ENCODE results near the gene STK24. TPM values are rescaled to one million over a fixed set of nuclear protein-coding genes. Genes with fewer than 3 reads are reported as not detected.
A peak's percentile ranks its signal among the peaks of the same experiment; 100 is the strongest.
"Not testable (repeated sequence)": the region's sequence is repeated elsewhere in the genome, so short reads cannot be mapped to it uniquely, and the experiment has no call there.

STK24 gene
- total RNA-seq, 1 experiment from 2014 or later = 121 TPM

DNA sequence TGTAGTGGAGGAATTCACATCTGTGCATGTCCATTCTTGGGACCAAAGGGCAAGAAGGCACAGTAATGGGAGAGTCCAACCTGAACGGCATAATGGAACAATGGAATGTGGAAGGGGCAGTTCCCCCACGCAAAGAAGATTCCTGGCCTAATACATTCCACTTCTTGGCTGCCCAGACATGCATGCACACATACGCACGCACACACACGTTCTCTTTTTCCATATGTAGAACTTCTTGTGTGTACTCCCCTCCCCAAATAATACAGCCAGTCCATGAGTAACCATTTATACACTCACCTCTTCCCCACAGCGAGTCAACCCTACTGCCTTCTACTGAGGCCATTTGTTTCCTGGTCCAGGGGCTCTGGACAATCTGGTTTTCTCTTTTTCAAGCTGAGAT, 6.0 kb upstream of the STK24 start:
- DNase-seq (ENCODE audit: low spot score) = no peak

DNA sequence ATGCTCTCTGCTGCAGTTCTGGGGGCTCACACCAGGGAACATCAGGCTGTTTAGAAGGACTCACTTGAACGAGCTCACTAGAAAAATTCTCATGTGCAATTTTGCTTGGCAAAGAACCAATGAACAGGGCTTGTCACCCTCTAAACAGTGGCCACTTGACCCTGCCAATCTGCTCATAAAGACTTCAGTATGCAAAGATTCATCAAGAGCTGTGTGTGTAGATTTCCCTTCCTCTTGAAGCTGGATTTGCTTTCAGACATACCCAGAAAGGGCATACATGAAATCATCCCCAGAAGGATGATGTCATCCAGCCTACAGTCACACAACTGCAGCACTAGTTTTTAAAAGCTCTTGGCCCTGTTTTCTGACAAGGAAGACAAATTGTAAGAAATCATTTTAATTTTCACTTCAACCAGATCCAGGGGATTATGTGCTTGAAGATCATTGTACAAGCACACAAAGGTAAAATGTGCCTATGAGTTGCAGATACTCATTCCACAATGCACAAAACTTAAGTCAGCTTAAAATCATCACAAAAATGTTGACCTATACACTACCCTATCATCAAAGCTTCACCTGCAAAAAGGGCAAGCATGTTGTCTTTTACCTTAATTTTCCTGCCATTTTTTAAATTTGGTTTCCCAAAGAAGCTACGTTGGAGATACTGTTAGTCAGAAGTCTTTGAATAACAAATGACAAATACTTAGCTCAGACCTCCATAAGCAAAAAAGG, 5.2 kb upstream of the STK24 start:
- DNase-seq (ENCODE audit: low spot score) = peak; percentile 38

DNA sequence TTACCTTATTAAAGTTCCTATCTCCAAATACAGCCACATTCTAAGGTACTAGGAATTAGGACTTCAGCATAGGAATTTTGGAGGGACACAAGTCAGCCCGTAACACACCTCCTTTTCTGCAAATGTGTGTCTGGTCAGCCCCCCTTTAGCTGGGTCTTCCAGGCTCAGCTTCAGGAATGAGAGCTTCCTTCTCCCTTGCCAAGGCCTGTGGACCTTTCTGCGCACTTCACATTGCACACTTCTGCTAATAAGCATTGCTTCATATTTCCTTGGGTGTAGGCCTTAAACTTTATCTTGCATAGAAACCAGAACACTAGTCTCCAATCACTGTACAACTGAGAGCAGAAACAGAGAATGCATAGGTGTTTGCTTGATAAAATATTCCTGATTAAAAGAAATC, 4.5 kb upstream of the STK24 start:
- no peak for DNase-seq (ENCODE audit: low spot score)

DNA sequence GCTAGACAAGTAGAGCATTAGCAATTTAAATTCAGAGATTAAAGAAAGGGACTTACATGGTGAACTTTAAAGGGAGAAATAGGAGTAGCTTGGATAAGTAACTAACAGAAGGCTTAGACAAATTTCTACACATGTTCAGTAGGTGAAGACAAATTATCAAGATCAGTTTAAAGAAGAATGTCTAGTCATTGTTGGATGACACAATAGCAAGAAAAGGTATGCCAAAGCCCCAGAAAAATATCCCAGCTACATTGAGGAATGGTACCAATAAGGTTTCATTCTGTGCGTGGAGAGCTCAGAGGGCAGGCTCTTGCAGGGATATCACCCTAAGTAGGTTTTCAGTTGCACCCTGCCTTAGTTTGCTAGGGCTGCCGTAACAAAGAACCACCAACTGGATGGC, 3.5 kb upstream of the STK24 start:
- DNase-seq (ENCODE audit: low spot score) = no peak

DNA sequence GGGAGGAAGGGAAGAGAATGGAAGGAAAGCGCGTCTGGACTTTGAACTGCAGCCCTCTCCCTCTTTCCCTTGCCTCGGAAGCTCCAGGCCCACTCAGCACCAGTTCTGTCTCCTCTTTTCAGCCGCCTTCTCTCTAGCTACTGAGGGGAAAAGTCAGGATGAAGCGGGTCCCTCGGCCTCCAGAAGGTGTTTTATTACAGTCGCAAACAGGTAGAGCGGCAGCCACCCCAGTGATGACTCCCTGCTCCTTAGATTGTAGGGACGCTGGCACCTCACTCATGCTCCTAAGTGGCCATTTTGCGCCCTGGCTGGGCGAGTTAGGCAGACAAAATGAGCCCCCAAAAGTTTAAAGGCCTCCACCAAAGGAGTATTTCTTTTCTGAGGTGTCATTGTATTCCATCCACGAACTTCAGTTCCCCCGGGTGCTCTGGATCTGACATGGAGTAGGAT, 954 bp upstream of the STK24 start:
- DNase-seq (ENCODE audit: low spot score) = no peak

DNA sequence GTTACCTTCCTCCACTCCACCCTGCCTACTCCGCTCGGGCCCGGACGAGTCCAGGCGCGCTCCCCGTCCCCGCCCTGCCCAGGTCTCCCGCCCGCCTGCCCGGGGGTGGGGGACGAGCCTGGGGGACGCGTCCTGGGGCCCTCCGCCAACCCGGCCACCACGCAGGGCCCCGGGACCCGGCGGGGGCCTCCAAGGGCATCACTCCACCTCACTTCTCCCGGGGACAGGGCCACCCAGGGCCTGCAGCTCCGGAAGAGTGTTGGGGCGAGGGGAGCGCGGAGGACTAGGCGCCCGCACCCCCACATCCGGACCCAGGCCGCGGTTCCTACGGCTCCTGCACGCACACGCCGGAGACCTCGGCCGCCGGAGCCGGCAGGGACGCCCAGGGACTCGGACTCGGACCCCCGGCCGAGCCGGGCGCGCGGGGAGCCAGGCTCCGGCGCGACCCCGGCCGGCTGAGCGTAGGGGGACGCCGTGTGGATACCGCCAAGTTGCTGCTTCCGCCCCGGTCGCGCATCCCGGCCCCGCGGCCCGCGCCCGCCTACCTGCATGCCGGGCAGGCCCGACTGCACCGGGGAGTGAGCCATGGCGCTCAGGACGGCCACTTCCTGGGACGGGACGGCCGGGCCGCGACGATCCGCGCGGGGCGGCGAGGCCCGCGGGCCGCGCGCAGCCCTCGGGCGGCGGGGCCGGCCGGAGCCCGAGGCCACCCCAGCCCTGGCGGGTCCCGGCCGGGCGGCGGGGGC, 534 bp downstream of the STK24 start:
- peak; percentile 22 for DNase-seq (ENCODE audit: low spot score)

DNA sequence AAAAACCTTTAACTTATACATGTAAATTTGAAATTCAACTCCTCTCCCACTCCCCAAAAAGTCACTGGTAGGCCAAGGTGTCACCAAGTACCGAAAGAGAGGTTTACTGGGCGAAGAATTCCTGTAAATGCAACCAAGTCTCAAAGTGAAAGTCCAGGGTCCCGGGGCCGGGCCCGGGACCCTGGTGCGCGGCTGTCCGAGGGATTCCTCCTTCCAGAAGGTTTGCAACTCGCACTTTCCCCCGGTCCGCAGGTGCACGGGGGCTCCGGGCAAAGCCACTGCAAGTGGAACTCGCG, 1.1 kb downstream of the STK24 start:
- peak; percentile 11 for DNase-seq (ENCODE audit: low spot score)

DNA sequence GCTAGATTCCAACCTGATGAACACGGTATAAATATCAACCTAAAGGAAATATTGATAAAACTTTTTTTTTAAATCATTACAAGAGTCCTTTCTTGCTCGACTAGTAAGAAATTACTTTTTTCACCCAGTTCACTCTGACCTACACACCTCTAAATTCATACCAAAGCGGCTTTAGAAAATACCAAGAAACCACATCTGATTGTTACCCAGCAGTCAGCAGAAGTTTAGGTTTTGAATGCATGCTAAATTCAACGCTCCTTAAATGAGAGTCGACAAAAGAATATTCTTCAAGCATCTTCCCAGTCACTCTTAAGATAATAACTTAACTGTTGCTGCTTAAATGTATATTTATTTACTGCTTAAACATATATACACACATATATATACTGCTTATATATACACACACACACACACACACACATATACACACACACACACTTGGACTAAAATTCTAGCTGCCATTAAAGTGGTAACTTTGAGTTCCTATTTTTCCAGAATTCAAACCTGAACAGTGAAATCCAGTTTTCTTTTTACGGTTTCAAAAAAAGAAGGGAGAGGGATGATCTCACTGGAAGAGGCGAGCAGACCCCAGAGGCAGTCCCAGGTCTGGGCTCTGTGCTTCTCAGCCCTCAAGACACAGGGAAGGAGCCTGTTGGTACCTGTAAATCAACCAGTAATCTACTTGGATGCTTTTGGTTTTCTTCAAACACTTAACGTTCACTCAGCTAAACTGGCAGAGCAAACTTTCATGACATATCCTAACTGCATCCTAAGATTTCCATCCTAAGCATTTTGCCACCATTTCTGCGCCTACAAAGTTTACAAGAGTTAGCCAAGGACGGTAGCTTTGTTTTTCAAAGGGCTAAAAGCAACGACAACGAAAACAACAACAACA, 1.7 kb downstream of the STK24 start:
- peak; percentile 13 for DNase-seq (ENCODE audit: low spot score)

DNA sequence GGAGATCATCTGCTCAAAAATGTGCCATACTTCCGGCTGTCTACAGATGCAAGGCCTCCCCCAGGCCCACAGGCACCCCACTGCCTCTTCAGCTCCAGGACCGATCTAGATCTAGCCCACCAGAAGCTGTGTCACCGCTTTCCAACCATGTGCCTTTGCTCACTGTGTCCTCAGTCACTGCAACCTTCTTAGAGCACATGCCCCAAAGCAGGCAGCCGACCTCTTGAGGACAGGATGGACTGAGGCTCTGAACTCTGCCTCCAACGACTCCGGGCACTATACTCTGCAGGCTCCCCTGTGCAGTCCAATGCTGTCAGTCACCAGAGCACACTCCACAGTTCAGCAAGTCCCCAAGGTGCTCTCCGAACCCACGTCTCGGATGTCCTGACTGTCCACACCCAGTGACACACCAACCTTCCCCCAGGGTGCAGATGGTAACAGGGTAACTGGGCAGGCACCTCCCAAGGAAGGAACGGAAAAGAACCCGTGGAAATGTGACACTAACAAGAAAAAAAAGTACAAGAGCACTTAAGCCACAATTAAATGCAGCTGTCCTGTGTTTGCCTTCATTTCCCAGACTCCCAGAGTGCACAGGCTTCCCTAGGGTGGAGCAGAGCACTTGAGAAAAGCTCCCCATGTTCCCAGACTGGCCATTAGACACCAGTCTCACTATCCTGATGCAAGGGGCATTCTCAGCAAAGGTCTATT, 4.8 kb downstream of the STK24 start:
- DNase-seq (ENCODE audit: low spot score) = peak; percentile 26

DNA sequence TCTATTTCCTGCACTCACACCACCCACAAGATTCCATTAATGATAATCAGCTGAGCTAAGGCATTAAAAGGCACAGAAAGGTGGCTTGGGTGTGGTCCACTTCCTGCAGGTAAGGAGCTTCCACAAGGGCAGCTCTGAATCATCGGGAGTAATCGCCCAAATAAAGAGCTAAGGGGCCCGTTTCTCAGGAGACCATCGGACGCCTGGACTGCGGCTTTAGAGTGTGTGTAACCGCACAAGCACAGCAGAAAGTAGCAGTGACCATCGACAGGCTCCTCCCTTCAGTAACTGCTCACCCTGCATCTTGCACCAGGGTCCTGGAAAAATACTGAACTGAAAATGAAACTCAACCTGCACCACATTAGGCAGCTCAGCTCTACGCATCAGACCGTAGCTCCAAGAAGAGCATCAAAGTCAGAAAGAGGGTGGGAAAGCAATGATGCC, 6.0 kb downstream of the STK24 start:
- peak; percentile 87 for DNase-seq (ENCODE audit: low spot score)

DNA sequence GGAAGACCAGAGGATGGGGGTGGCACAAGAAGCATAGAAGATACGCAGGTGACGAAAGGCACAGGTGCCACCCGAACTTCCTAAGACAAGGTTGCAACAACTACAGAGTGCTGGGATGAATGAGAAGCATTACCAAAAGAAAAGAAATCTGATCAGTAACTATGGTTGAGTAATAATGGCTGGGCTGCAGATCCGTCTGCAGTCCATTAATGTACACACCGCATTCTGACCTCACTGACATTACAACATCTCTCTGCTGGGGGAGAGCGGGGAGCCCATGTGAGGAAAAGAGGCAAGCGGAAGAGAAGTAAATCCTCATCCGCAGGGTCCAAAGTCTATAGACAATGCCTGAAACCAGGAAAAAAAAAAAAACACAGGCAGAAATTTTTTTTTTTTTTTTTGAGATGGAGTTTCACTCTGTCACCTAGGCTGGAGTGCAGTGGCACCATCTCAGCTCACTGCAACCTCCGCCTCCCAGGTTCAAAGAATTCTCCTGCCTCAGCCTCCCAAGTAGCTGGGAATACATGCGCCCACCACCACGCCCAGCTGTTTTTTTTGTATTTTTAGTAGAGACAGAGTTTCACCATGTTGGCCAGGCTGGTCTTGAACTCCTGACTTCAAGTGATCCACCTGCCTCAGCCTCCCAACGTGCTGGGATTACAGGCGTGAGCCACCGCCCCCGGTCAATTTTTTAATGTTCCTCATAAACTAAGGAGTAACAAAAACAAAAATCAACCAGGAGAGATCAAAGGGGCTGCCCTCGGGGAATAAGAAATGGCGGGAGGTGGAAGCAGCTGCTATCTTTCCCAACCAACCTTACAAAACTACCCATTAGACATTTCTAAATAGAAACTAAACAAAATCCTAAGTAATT, 7.2 kb downstream of the STK24 start:
- DNase-seq (ENCODE audit: low spot score) = not testable (repeated sequence)

DNA sequence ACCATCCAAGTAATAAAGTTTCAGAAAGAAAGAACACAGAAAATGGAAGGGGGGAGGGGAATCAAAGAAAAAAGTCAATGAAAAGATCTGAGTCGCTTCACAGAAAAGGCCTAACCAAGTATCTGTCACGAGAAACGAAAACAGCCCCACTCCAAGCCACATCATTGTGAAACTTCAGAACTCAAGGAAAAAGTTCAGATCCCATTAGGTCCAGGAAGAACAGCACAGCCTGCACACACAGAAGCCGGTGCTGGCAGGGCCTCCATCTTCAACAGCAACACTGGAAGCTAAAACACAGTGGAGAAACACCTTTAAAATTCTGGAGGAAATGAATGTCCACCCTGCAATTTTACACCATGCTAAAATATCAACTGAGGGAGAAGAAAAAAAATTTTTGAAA, 8.0 kb downstream of the STK24 start:
- no peak for DNase-seq (ENCODE audit: low spot score)

DNA sequence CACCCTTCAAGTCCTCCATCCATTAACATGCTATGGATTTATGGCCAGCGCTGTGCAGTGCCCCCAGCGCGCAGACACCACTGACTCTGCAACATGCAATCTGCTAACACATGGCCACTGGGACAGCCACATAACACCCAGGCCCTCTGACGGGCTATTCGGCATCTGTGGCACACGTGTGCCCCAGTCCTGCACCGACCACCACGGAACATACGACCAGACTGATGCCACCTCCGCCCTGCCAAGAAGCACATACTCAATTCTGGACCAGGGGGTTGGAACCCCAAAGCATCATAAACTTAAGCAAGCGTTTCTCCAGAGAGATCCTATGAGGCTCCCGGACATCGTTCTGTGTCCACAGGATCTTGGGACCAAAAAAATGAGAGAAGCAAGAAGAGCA, 9.8 kb downstream of the STK24 start:
- DNase-seq (ENCODE audit: low spot score) = no peak

DNA sequence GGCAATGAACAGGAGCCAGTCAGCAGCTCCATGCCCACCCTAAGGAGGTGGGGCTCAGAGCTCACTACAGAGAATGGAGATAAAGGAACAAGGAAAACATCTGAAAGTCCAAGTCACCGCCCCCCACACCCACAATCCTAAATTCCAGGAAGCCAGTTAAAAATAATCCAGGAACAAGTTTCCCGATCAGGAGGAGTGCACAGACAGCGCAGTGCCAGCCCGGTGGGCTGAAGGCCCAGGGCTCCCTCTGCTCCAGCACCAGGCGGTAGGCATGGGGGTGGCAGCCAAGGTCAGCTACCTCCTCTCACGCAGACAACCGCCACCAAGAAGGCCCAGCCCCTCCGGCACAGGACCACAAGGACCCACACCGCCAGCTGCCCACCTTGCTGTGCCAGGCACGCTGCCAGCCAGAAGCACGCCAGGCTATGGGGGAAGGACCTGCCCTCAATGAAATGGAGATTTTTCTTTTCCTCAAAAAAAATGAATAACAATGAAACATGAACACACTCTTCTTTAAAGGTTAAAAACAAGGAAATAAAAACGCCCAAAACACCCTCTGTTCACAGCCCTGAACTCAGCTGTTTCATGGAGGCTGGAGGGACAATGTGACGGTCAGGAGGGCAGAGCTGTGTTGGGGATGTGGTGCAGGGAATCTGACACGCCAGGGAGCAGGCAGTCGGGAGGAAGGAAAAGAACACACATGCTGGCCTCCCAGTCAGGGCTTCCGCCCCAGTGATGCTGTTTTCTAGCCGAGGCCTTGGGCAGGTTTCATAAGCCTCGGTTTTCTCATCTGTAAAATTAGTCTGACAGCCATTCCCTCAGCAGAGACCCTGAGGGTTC, 11.0 kb downstream of the STK24 start:
- no peak for DNase-seq (ENCODE audit: low spot score)

DNA sequence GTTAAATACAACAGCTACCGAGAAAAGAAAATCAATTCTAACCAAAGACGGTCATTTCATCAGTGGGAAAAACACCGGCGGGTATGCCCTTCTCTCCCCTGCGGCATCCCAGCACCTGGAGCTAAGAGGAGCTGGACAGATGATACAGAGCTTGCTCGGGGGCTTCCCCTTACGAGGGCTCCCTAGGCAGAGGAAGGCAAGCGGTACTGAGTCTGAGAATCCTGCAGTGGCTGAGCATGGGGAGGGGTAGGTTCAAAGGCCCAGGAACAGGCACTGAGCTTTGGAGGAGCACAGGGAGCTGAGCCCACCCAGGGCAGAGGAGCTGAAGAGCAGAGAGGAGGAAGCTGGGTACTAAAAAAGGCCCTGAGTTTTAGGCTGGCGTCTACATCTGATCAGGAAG, 12.7 kb downstream of the STK24 start:
- DNase-seq (ENCODE audit: low spot score) = no peak

DNA sequence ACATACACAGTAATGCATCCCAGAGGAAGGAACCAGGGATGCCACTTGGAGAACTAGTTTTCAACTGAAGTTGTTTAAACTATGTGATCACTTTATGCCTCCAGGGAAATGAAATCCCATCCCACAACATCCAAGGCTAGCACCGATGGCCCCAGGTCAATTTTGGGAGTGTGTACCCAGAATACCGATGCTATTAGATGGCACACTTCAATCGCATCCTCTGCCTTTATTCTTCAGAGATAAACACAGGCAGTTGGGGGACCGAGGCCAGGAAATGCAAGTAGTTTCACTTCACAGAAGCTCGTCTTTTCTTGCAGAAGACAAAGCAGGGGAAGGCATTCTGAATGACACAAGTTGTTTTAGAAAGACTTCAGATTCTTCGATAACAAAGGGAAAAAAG, 13.8 kb downstream of the STK24 start:
- DNase-seq (ENCODE audit: low spot score) = no peak

DNA sequence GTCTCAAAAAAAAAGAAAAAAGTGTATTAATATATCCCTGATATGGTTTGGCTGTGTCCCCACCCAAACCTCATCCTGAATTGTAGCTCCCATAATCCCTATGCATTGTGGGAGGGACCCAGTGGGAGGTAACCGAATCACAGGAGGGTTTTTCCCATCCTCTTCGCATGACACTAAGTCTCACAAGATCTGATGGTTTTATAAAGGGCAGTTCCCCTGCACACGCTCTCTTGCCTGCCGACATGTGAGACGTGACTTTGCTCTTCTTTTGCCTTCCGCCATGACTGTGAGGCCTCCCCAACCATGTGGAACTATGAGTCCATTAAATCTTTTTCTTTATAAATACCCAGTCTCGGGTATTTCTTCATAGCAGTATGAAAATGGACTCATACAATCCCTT, 17.7 kb downstream of the STK24 start:
- DNase-seq (ENCODE audit: low spot score) = no peak

DNA sequence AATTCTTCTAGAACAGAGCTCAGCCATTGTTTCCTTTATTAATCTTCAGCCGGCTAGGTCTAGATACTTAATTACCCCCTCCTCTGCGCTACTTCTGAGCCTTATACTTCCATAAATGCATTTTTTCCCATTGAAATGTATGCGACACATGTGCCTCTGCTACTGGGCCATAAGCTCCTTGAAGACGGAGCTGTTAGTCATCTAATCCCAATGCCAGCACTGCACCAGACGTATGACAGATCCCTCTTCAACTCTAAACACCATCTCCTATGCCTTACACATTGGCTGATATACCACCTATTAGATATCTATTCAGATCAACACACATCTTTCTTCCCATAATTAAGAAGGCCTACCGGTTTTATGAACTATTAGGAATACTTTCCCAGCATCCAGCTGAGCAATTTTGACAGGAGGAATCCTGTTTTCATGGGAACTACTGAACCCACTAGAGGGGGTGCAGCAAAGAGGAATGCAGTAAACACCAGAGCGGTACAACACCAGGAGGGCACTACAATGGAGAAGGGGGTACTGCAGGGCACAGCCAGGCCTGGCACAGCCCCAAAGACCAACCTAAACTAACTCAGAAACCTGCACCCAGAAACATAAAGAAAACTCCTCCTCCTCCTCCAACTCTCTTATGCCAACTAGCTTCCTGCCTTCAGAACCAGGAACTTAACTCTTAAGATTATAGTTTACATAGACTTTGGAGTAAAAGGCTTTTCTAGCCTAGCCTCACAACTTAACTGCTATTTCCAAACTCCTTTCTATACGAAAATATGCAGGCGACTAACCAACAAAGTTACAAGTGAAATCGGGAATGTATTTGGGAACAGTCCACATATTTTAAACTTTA, 18.7 kb downstream of the STK24 start:
- no peak for DNase-seq (ENCODE audit: low spot score)
